ENCODE results near the gene NAV3.

Gene NAV3

GRCh38 chr12:78176643-78177042 lies 345.9 kb downstream of the NAV3 start:
- no peaks in the 10 kb centered on the region for H3K27me3 ChIP-seq (replicated peaks; ENCODE audit: insufficient read depth, low read length)
- 0 out of 2 replicates have a peak, but pooled peaks cover 5% of the 10 kb centered on the region for H3F3A ChIP-seq (ENCODE audit: insufficient read depth, low read length)
- peaks cover 5% of the 10 kb centered on the region; the same call in 1 of the 2 replicates for H3K4me1 ChIP-seq (ENCODE audit: low read length)
- TF ChIP-seq EZH2phosphoT487 (IDR thresholded peaks at IDR 0.05; ENCODE audit: low read length) (no peak), EZH2 (optimal IDR thresholded peaks at IDR 0.05; ENCODE audit: low read depth, low read length) (no peak), CTCF (IDR thresholded peaks at IDR 0.05; ENCODE audit: low read length) (no peak)
- H3K9me3 ChIP-seq (replicated peaks; ENCODE audit: insufficient read depth, low read length) = no peaks in the 10 kb centered on the region
- no peak overlapping the region for H3K9ac ChIP-seq (ENCODE audit: low read length)
- peak overlapping the region; percentile 73; the same call in 1 of the 2 replicates for H3K4me2 ChIP-seq (ENCODE audit: low read depth, low read length)
- H3K4me3 ChIP-seq (ENCODE audit: low read length) = no peak overlapping the region
- H2AFZ ChIP-seq (ENCODE audit: low read length) = no peak overlapping the region
- H3K9me2 ChIP-seq (replicated peaks; ENCODE audit: insufficient read depth, low read length) = no peaks in the 10 kb centered on the region
- no peaks in the 10 kb centered on the region for H4K20me1 ChIP-seq (ENCODE audit: insufficient read depth, low read length)
- no peak for DNase-seq
- no peaks in the 10 kb centered on the region for H3K36me3 ChIP-seq (replicated peaks; ENCODE audit: insufficient read depth, low read length)
- no peaks in the 10 kb centered on the region for H3K79me2 ChIP-seq (ENCODE audit: low read length)
- H3K27ac ChIP-seq (ENCODE audit: low read length) = no peak overlapping the region

GRCh38 chr12:78177298-78177697 lies 346.6 kb downstream of the NAV3 start:
- peak; percentile 50 for DNase-seq
- H3K9ac ChIP-seq (ENCODE audit: low read length) = no peak overlapping the region
- H3K4me2 ChIP-seq (ENCODE audit: low read depth, low read length) = peak overlapping the region; percentile 73
- H3K9me2 ChIP-seq (replicated peaks; ENCODE audit: insufficient read depth, low read length) = no peaks in the 10 kb centered on the region
- peak overlapping the region; percentile 21; the same call in 1 of the 2 replicates for H3K4me3 ChIP-seq (ENCODE audit: low read length)
- no peaks in the 10 kb centered on the region for H3K9me3 ChIP-seq (replicated peaks; ENCODE audit: insufficient read depth, low read length)
- H3K27ac ChIP-seq (ENCODE audit: low read length) = no peak overlapping the region; the same call in 1 of the 2 replicates
- H3K36me3 ChIP-seq (replicated peaks; ENCODE audit: insufficient read depth, low read length) = no peaks in the 10 kb centered on the region
- no peaks in the 10 kb centered on the region for H4K20me1 ChIP-seq (ENCODE audit: insufficient read depth, low read length)
- TF ChIP-seq EZH2phosphoT487 (IDR thresholded peaks at IDR 0.05; ENCODE audit: low read length) = no peak
- TF ChIP-seq EZH2 (optimal IDR thresholded peaks at IDR 0.05; ENCODE audit: low read depth, low read length) = no peak
- TF ChIP-seq CTCF (IDR thresholded peaks at IDR 0.05; ENCODE audit: low read length) = no peak
- no peaks in the 10 kb centered on the region for H3K79me2 ChIP-seq (ENCODE audit: low read length)
- no peak overlapping the region for H2AFZ ChIP-seq (ENCODE audit: low read length)
- H3K27me3 ChIP-seq (replicated peaks; ENCODE audit: insufficient read depth, low read length) = no peaks in the 10 kb centered on the region
- H3F3A ChIP-seq (ENCODE audit: insufficient read depth, low read length) = 0 out of 2 replicates have a peak, but pooled peaks cover 5% of the 10 kb centered on the region
- H3K4me1 ChIP-seq (ENCODE audit: low read length) = peaks cover 5% of the 10 kb centered on the region; the same call in 1 of the 2 replicates

GRCh38 chr12:78179346-78179745 lies 348.7 kb downstream of the NAV3 start:
- Histone ChIP-seq H3K27ac (ENCODE audit: low read length) (no peak overlapping the region), H3K4me1 (ENCODE audit: low read length) (peaks cover 11% of the 10 kb centered on the region; the same call in 1 of the 2 replicates), H3K9me2 (replicated peaks; ENCODE audit: insufficient read depth, low read length) (no peaks in the 10 kb centered on the region), H3K79me2 (ENCODE audit: low read length) (no peaks in the 10 kb centered on the region), H2AFZ (ENCODE audit: low read length) (no peak overlapping the region), H3F3A (ENCODE audit: insufficient read depth, low read length) (0 out of 2 replicates have a peak, but pooled peaks cover 5% of the 10 kb centered on the region), H3K4me3 (ENCODE audit: low read length) (no peak overlapping the region), H3K36me3 (replicated peaks; ENCODE audit: insufficient read depth, low read length) (no peaks in the 10 kb centered on the region), H3K27me3 (replicated peaks; ENCODE audit: insufficient read depth, low read length) (no peaks in the 10 kb centered on the region), H3K9ac (ENCODE audit: low read length) (no peak overlapping the region), H4K20me1 (ENCODE audit: insufficient read depth, low read length) (no peaks in the 10 kb centered on the region), H3K4me2 (ENCODE audit: low read depth, low read length) (no peak overlapping the region), H3K9me3 (replicated peaks; ENCODE audit: insufficient read depth, low read length) (no peaks in the 10 kb centered on the region)
- DNase-seq = no peak
- no peak for TF ChIP-seq EZH2phosphoT487 (IDR thresholded peaks at IDR 0.05; ENCODE audit: low read length)
- no peak for TF ChIP-seq EZH2 (optimal IDR thresholded peaks at IDR 0.05; ENCODE audit: low read depth, low read length)
- no peak for TF ChIP-seq CTCF (IDR thresholded peaks at IDR 0.05; ENCODE audit: low read length)
